Trophoblast cell (in vitro differentiated cells and primary cell): Measurements from ENCODE around the gene SUSD4.

ENCODE experiments used
- DNase-seq, 2 donors: peaks; one replicate each; pipeline ENCODE4 v3.0.0-alpha.2; 2016
- H2AFZ ChIP-seq: 2 replicates; pipeline ENCODE4 v1.6.1; 2013; ENCODE audit warnings: low read length, moderate library complexity, mild to moderate bottlenecking; ENCODE audit not compliant: insufficient read depth, poor library complexity
- H2AK5ac ChIP-seq: 2 replicates; pipeline ENCODE4 v1.6.1; 2013; ENCODE audit warnings: mild to moderate bottlenecking, low read length
- H2BK120ac ChIP-seq: 2 replicates; pipeline ENCODE4 v1.6.1; 2013; ENCODE audit warnings: low read length, mild to moderate bottlenecking, moderate library complexity; ENCODE audit not compliant: insufficient read depth, poor library complexity
- H2BK12ac ChIP-seq: 2 replicates; pipeline ENCODE4 v1.6.1; 2013; ENCODE audit warnings: mild to moderate bottlenecking, low read length, moderate library complexity
- H2BK5ac ChIP-seq: 2 replicates; pipeline ENCODE4 v1.6.1; 2013; ENCODE audit warnings: low read length, low read depth, moderate library complexity, mild to moderate bottlenecking; ENCODE audit not compliant: poor library complexity
- H3K14ac ChIP-seq: 2 replicates; pipeline ENCODE4 v1.6.1; 2013; ENCODE audit warnings: mild to moderate bottlenecking, low read length
- H3K18ac ChIP-seq: 2 replicates; pipeline ENCODE4 v1.6.1; 2013; ENCODE audit warnings: mild to moderate bottlenecking, low read length
- H3K23ac ChIP-seq: 2 replicates; pipeline ENCODE4 v1.6.1; 2013; ENCODE audit warnings: low read length
- H3K27ac ChIP-seq: 2 replicates; pipeline ENCODE4 v1.5.1; 2013; ENCODE audit warnings: low read depth, mild to moderate bottlenecking, inconsistent platforms, low read length, moderate library complexity
- H3K27me3 ChIP-seq: 2 replicates; pipeline ENCODE4 v1.6.1; 2013; ENCODE audit warnings: inconsistent platforms, mild to moderate bottlenecking, low read length, moderate library complexity; ENCODE audit not compliant: insufficient read depth
- H3K36me3 ChIP-seq, 2 experiments: 1 replicate in 1 of 2; 2 replicates in 1 of 2; pipeline ENCODE4 v1.6.1; 2013; ENCODE audit warnings: low read length in 2 of 2, mild to moderate bottlenecking in 2 of 2, moderate library complexity in 1 of 2; ENCODE audit not compliant: insufficient read depth in 2 of 2, control insufficient read depth in 1 of 2
- H3K4ac ChIP-seq: 2 replicates; pipeline ENCODE4 v1.6.1; 2013; ENCODE audit warnings: low read depth, mild to moderate bottlenecking, low read length, moderate library complexity
- H3K4me1 ChIP-seq, 2 experiments: 1 replicate in 1 of 2; 2 replicates in 1 of 2; pipeline ENCODE4 v1.6.1; 2013; ENCODE audit warnings: low read length in 2 of 2, mild to moderate bottlenecking in 2 of 2, moderate library complexity in 1 of 2; ENCODE audit not compliant: insufficient read depth in 2 of 2, control insufficient read depth in 1 of 2
- H3K4me2 ChIP-seq: 2 replicates; pipeline ENCODE4 v1.6.1; 2013; ENCODE audit warnings: inconsistent platforms, mild to moderate bottlenecking, low read length, moderate library complexity
- H3K4me3 ChIP-seq: 2 replicates; pipeline ENCODE4 v1.5.1; 2013; ENCODE audit warnings: mild to moderate bottlenecking, low read depth, low read length, inconsistent platforms
- H3K79me1 ChIP-seq: one replicate; pipeline ENCODE4 v1.6.1; 2013; ENCODE audit warnings: low read length
- H3K79me2 ChIP-seq: 2 replicates; pipeline ENCODE4 v1.6.1; 2013; ENCODE audit warnings: low read length, mild to moderate bottlenecking; ENCODE audit not compliant: control insufficient read depth, insufficient read depth, poor library complexity
- H3K9ac ChIP-seq: 2 replicates; pipeline ENCODE4 v1.6.1; 2013; ENCODE audit warnings: mild to moderate bottlenecking, low read length
- H3K9me3 ChIP-seq: 2 replicates; pipeline ENCODE4 v1.6.1; 2013; ENCODE audit warnings: low read depth, mild to moderate bottlenecking, control low read depth, inconsistent platforms, low read length; ENCODE audit not compliant: insufficient read depth
- H4K12ac ChIP-seq: 2 replicates; pipeline ENCODE4 v1.6.1; 2013; ENCODE audit warnings: low read depth, mild to moderate bottlenecking, low read length, moderate library complexity
- H4K8ac ChIP-seq: 2 replicates; pipeline ENCODE4 v1.6.1; 2013; ENCODE audit warnings: low read depth, mild to moderate bottlenecking, low read length, moderate library complexity
- H4K91ac ChIP-seq: one replicate; pipeline ENCODE4 v1.6.1; 2013; ENCODE audit warnings: low read depth, mild to moderate bottlenecking, low read length, moderate library complexity
- WGBS: extraction: QIAGEN DNeasy Blood & Tissue Kit; methylation state at CpG from one replicate; pipeline ENCODE4 v1.1.7; 2013; ENCODE audit warnings: missing lambda C conversion rate; ENCODE audit not compliant: insufficient read length, insufficient coverage; ENCODE audit errors: extremely low coverage; 5-methylcytosine and 5-hydroxymethylcytosine counted together

The SUSD4 gene

GRCh38 chr1:223259462-223259861 is 104.5 kb downstream of the SUSD4 start:
- no peak overlapping the region for H3K14ac ChIP-seq

GRCh38 chr1:223258751-223259198 is 105.2 kb downstream of the SUSD4 start:
- no peaks in the 10 kb centered on the region for H3K79me1 ChIP-seq
- H3K9me3 ChIP-seq = no peaks in the 10 kb centered on the region
- no peak overlapping the region for H3K23ac ChIP-seq
- H3K27me3 ChIP-seq = no peaks in the 10 kb centered on the region
- no peak overlapping the region for H3K4me3 ChIP-seq
- no peak overlapping the region for H2BK5ac ChIP-seq
- no peak overlapping the region for H3K4ac ChIP-seq
- H4K91ac ChIP-seq = no peak overlapping the region
- H2BK12ac ChIP-seq = no peak overlapping the region
- peak; percentile 39 to 64 for DNase-seq
- H3K27ac ChIP-seq = no peak overlapping the region
- no peak overlapping the region for H4K8ac ChIP-seq
- no peak overlapping the region for H3K18ac ChIP-seq
- no peaks in the 10 kb centered on the region for H3K36me3 ChIP-seq
- no CpG with 5 or more reads among the region's 6 CpGs for WGBS
- no peaks in the 10 kb centered on the region for H3K79me2 ChIP-seq
- no peak overlapping the region for H4K12ac ChIP-seq
- no peak overlapping the region for H2AFZ ChIP-seq
- H3K9ac ChIP-seq = no peak overlapping the region
- no peak overlapping the region for H2AK5ac ChIP-seq
- peaks cover 0 to 5% of the 10 kb centered on the region in 2 experiments for H3K4me1 ChIP-seq
- H3K4me2 ChIP-seq = no peak overlapping the region
- no peak overlapping the region for H3K14ac ChIP-seq
- H2BK120ac ChIP-seq = no peak overlapping the region

More at GRCh38 chr1:223259462-223259861, 104.5 kb downstream of the SUSD4 start:
- no peak for DNase-seq
- Histone ChIP-seq H3K4me2 (no peak overlapping the region), H3K9me3 (no peaks in the 10 kb centered on the region), H3K27me3 (no peaks in the 10 kb centered on the region), H3K27ac (no peak overlapping the region), H3K4me1 (peaks cover 0 to 5% of the 10 kb centered on the region in 2 experiments), H3K9ac (no peak overlapping the region), H3K18ac (no peak overlapping the region), H3K79me2 (no peaks in the 10 kb centered on the region), H3K36me3 (no peaks in the 10 kb centered on the region), H4K91ac (no peak overlapping the region), H3K4me3 (no peak overlapping the region), H4K12ac (no peak overlapping the region), H4K8ac (no peak overlapping the region), H2BK12ac (no peak overlapping the region), H2BK120ac (no peak overlapping the region), H2AK5ac (no peak overlapping the region), H2BK5ac (no peak overlapping the region), H3K79me1 (no peaks in the 10 kb centered on the region), H2AFZ (no peak overlapping the region), H3K4ac (no peak overlapping the region), H3K23ac (no peak overlapping the region)
- no CpG with 5 or more reads among the region's 3 CpGs for WGBS

DNA sequence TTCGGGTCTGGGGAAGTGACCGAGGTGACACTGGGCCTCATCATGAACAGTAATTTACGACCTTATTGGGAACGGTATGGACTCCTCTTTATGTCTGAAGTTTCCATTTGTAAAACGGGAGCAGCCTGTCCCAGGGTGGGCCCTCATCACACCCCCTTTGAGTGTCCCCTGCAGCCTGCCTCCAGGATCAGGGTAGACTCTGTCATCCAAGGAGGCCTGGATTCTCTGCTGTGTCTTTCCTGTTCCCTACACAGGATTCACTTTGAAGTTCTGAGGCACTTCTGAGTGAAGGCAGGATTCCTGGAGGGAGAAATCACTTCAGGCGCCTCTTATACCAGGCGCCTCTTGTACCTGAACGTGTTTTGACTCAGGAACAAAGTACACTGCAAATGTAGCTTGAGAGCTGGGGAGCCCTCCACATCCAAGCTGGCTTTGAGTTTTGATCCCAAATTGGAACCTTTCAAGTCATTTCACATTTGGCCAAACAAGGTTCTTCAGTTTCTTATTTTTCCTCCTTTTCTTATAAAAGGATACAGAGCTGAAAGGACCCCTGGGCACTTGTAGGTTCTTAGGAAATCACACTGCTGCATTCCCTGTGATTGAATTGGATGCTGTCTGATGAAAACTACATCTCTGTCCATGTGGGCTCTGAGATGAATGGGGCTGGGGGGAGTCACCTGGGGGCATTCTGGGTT is 106.0 kb downstream of the SUSD4 start:
- Histone ChIP-seq H3K4me1 (peaks cover 0 to 5% of the 10 kb centered on the region in 2 experiments), H2AFZ (no peak overlapping the region), H3K79me1 (no peaks in the 10 kb centered on the region), H4K8ac (no peak overlapping the region), H3K4me3 (no peak overlapping the region), H2BK5ac (no peak overlapping the region), H2BK120ac (no peak overlapping the region), H3K27me3 (no peaks in the 10 kb centered on the region), H3K4ac (no peak overlapping the region), H4K91ac (no peak overlapping the region), H2BK12ac (no peak overlapping the region), H3K23ac (no peak overlapping the region), H3K4me2 (no peak overlapping the region), H3K9me3 (no peaks in the 10 kb centered on the region), H3K18ac (no peak overlapping the region), H3K14ac (no peak overlapping the region), H3K79me2 (no peaks in the 10 kb centered on the region), H3K9ac (no peak overlapping the region), H3K36me3 (no peaks in the 10 kb centered on the region), H2AK5ac (no peak overlapping the region), H3K27ac (no peak overlapping the region), H4K12ac (no peak overlapping the region)
- no CpG with 5 or more reads among the region's 8 CpGs for WGBS
- no peak for DNase-seq

- no peaks in the 10 kb centered on the region for H3K79me1 ChIP-seq
- H2BK12ac ChIP-seq = no peak overlapping the region
- no peaks in the 10 kb centered on the region for H3K79me2 ChIP-seq
- no peak overlapping the region for H3K4me2 ChIP-seq
- no peak for DNase-seq
- H4K12ac ChIP-seq = no peak overlapping the region
- H3K9me3 ChIP-seq = no peaks in the 10 kb centered on the region
- H2BK5ac ChIP-seq = no peak overlapping the region
- no peak overlapping the region for H2AFZ ChIP-seq
- H3K36me3 ChIP-seq = no peaks in the 10 kb centered on the region
- H3K4ac ChIP-seq = no peak overlapping the region
- no peak overlapping the region for H3K18ac ChIP-seq
- no peaks in the 10 kb centered on the region for H3K27me3 ChIP-seq
- no peak overlapping the region for H3K4me3 ChIP-seq
- H4K91ac ChIP-seq = no peak overlapping the region
- H3K27ac ChIP-seq = no peak overlapping the region
- no peak overlapping the region for H3K14ac ChIP-seq
- H3K9ac ChIP-seq = no peak overlapping the region
- peaks cover 0 to 5% of the 10 kb centered on the region in 2 experiments for H3K4me1 ChIP-seq
- no peak overlapping the region for H3K23ac ChIP-seq
- H2BK120ac ChIP-seq = no peak overlapping the region
- H2AK5ac ChIP-seq = no peak overlapping the region
- H4K8ac ChIP-seq = no peak overlapping the region
- WGBS = no CpG with 5 or more reads among the region's 3 CpGs
Observed at GRCh38 chr1:223256034-223256433, 107.9 kb downstream of the SUSD4 start.
